MCF 10A (cell line): ENCODE results near the gene ADCY5. TPM values are rescaled to one million over a fixed set of nuclear protein-coding genes. Genes with fewer than 3 reads are reported as not detected.

Source experiments
- BruUV-seq: library from RNA; stranded (reverse); fragments of 400-500 nt; replicated peaks from 2 replicates; lab custom pipeline; 2021; lab: Mats Ljungman, UMichigan
- CTCF ChIA-PET: fragments of 300-600 bp; sonication (Branson Sonifier 250); formaldehyde crosslinking; extraction: SDS; loops from one replicate; lab custom pipeline; 2021; ENCODE audit warnings: antibody characterized with exemption, inconsistent platforms; lab: Yijun Ruan, JAX
- POLR2A ChIA-PET: fragments of 300-600, 350-650 bp; sonication (Branson Sonifier 250); formaldehyde crosslinking; extraction: SDS; loops from one replicate; lab custom pipeline; 2020; ENCODE audit warnings: antibody characterized with exemption, inconsistent platforms; lab: Yijun Ruan, JAX
- DNase-seq: peaks from one replicate; pipeline ENCODE4 v3.0.0-alpha.2; 2018; ENCODE audit not compliant: unreplicated experiment
- H3K27ac Mint-ChIP-seq: one replicate; pipeline ENCODE4 v1.8.0; 2022; ENCODE audit warnings: mild to moderate bottlenecking, low read depth, mixed read lengths; ENCODE audit not compliant: unreplicated experiment
- H3K27me3 Mint-ChIP-seq: one replicate; pipeline ENCODE4 v1.8.0; 2022; ENCODE audit warnings: mixed read lengths; ENCODE audit not compliant: insufficient read depth, unreplicated experiment
- H3K36me3 Mint-ChIP-seq: one replicate; pipeline ENCODE4 v1.8.0; 2022; ENCODE audit warnings: mild to moderate bottlenecking, moderate library complexity, mixed read lengths; ENCODE audit not compliant: insufficient read depth, unreplicated experiment
- H3K4me1 Mint-ChIP-seq: one replicate; pipeline ENCODE4 v1.8.0; 2022; ENCODE audit warnings: mixed read lengths; ENCODE audit not compliant: insufficient read depth, unreplicated experiment
- H3K4me3 Mint-ChIP-seq: one replicate; pipeline ENCODE4 v1.8.0; 2022; ENCODE audit warnings: mild to moderate bottlenecking, moderate library complexity, mixed read lengths; ENCODE audit not compliant: unreplicated experiment
- H3K9me3 Mint-ChIP-seq: one replicate; pipeline ENCODE4 v1.8.0; 2022; ENCODE audit warnings: mixed read lengths; ENCODE audit not compliant: unreplicated experiment
- intact Hi-C: fragments of 100-400 bp; cut with micrococcal nuclease; formaldehyde crosslinking; loops from 2 replicates; pipeline ENCODE4 v1.14.1; 2022
- total RNA-seq: library from RNA; stranded (reverse); gene quantifications from 2 replicates; pipeline ENCODE4 v1.2.3, GENCODE V29; 2022
- TF ChIP-seq, protein P1 (sequence below): fragments of 200-600 bp; IDR thresholded peaks from one replicate; pipeline ENCODE4 v1.8.0; 2022; ENCODE audit warnings: antibody characterized with exemption, mild to moderate bottlenecking; ENCODE audit not compliant: unreplicated experiment

The ADCY5 gene
- total RNA-seq, 1 experiment from 2014 or later, result not detected

DNA sequence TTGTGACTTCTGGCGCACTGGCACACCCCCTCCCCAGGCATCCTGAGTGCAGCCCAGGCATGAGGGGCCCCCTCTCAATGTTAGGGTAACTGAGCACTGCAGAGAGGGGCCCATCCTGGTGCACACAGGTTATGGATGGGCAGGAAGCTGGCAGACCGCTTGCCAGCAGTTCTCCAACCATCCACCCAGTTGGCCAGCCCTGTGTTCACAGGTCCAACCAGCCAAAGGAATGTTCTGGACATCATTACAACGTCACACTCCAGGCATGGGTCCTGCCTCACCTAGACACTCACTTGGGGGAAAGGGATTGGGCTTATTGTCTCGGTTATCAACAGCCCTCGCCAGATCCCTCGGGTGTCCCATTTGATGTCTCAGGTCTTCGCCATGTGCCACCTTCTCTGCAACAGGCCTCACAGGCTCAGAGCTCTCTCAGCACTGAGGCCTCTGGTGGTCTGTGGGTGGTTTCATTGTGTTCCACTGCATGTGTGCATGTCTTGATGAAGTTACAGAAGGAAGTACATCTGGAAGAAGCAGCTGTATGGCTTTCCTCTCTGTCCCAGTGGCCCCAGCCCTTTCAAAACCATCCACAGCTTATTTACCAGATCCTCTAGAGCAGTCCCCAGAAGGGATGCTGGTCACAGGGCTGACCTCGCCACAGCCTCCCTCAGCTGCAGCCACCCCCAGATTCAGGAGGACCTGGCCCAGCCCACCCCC is 23.7 kb downstream of the ADCY5 start:
- Mint-ChIP-seq H3K4me3 (no peak overlapping the region), H3K9me3 (no peaks in the 10 kb centered on the region), H3K4me1 (peaks cover 5% of the 10 kb centered on the region), H3K27ac (no peak overlapping the region), H3K27me3 (peaks cover 45% of the 10 kb centered on the region), H3K36me3 (no peaks in the 10 kb centered on the region)
- TF ChIP-seq, protein P1, sequence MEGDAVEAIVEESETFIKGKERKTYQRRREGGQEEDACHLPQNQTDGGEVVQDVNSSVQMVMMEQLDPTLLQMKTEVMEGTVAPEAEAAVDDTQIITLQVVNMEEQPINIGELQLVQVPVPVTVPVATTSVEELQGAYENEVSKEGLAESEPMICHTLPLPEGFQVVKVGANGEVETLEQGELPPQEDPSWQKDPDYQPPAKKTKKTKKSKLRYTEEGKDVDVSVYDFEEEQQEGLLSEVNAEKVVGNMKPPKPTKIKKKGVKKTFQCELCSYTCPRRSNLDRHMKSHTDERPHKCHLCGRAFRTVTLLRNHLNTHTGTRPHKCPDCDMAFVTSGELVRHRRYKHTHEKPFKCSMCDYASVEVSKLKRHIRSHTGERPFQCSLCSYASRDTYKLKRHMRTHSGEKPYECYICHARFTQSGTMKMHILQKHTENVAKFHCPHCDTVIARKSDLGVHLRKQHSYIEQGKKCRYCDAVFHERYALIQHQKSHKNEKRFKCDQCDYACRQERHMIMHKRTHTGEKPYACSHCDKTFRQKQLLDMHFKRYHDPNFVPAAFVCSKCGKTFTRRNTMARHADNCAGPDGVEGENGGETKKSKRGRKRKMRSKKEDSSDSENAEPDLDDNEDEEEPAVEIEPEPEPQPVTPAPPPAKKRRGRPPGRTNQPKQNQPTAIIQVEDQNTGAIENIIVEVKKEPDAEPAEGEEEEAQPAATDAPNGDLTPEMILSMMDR, result no peak
- ChIA-PET POLR2A (interaction anchor here (0.9 kb wide), 1 partner anchor 40 kb away, joined by 4 read pairs; no protein-coding TSS in a partner anchor), CTCF (interaction anchor here (0.6 kb wide), 1 partner anchor 17 kb away, joined by 4 read pairs; no protein-coding TSS in a partner anchor)
- no TSS peak for BruUV-seq
- intact Hi-C loops, result no loop called here
- no peak for DNase-seq

DNA sequence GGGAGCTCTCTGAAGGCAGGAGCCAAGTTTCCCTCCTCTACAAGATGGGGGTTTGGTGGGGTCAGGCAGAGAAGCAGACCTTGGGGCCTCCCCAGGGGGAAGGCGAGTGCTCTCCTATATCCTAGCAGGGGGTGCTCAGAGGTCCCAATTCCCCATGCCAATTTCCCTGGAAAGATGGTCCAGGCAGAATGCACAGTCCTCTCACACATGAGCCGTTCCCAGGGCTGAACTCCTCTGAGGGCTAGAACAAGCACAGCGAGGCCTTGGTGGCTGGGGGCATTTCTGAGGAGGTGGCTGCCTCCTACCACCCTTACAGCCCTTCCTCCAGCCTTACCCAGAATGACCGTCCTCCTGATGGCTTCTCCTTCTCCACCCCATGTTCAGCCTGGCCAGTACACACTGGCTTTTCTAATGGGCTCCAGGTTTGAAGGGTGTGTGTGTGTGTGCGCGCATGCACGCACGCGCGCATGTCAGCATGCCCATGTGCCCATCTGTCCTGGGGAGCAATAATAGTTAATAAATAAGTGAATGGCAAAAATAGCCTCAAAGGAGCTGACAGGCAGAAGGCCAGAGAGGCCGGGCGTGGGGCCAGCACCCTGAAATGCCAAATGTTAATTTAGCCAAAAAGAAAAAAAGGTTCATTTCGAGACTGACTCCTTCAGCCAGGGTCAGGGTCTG is 24.4 kb downstream of the ADCY5 start:
- CTCF ChIA-PET, result no interaction called here
- peaks cover 5% of the 10 kb centered on the region for H3K4me1 Mint-ChIP-seq

DNA sequence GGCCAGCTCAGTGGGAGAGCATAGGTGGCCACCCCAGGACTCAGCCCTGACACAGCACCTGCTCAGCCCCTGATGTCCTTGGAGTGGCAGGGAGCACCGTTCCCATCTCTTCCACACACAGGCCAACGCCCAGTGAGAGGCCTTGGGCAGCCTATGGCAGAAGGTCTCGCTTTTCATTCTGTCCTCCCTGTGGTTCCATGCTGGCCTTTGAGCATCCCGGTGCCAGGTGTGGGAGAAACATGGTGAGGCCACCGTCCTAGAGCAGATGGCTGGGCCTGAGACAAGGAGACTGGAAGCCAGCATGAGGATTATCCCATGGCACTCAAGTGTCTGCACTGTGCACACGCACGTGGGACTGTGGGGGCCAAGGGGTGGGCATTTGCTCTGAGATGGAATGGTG is 25.1 kb downstream of the ADCY5 start:
- Mint-ChIP-seq H3K4me1 (peaks cover 5% of the 10 kb centered on the region), H3K36me3 (no peaks in the 10 kb centered on the region), H3K27me3 (peaks cover 49% of the 10 kb centered on the region), H3K27ac (no peak overlapping the region), H3K9me3 (no peaks in the 10 kb centered on the region), H3K4me3 (no peak overlapping the region)
- no peak for DNase-seq
- TF ChIP-seq, protein P1, result no peak
- POLR2A ChIA-PET, result no interaction called here
- BruUV-seq, result no TSS peak
- intact Hi-C loops, result no loop called here
- CTCF ChIA-PET, result no interaction called here

More for the DNA sequence above, 24.4 kb downstream of the ADCY5 start:
- Mint-ChIP-seq H3K27me3 (peaks cover 45% of the 10 kb centered on the region), H3K36me3 (no peaks in the 10 kb centered on the region), H3K4me3 (no peak overlapping the region), H3K9me3 (no peaks in the 10 kb centered on the region), H3K27ac (no peak overlapping the region)
- POLR2A ChIA-PET, result interaction anchor here (0.9 kb wide), 1 partner anchor 40 kb away, joined by 4 read pairs; no protein-coding TSS in a partner anchor
- no TSS peak for BruUV-seq
- TF ChIP-seq, protein P1, result no peak
- intact Hi-C loops, result no loop called here
- DNase-seq, result no peak

DNA sequence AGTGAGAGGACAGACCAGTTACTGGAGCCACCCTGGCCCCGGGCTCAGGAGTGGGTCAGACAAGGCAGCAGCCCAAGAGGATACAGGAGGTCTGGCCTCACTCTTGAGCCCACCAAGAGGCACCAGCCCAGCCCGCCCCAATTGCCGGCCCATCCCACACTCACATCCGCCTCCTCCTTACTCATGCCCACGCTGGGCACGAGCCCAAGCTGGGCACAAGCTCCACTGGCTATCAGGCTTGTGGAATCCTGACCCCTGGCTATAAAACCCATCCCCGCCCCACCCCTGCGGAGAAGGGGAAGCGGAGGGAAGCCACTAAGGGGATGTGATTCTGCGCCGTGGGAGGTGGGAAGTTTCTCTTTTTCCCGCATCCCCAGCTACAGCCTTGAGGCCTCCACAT is 25.9 kb downstream of the ADCY5 start:
- peaks cover 49% of the 10 kb centered on the region for H3K27me3 Mint-ChIP-seq
- no TSS peak for BruUV-seq

More for the DNA sequence above, 25.9 kb downstream of the ADCY5 start:
- intact Hi-C loops, result no loop called here
- ChIA-PET POLR2A (no interaction called here), CTCF (interaction anchor here (0.5 to 1.6 kb wide), 2 partner anchors 11 to 48 kb away, joined by 3 read pairs; no protein-coding TSS in a partner anchor)
- Mint-ChIP-seq H3K9me3 (no peaks in the 10 kb centered on the region), H3K4me1 (peaks cover 5% of the 10 kb centered on the region), H3K4me3 (no peak overlapping the region), H3K27ac (no peak overlapping the region), H3K36me3 (no peaks in the 10 kb centered on the region)
- DNase-seq, result no peak
- TF ChIP-seq, protein P1, result no peak
